CD1c-positive myeloid dendritic cell (primary cell): ENCODE results near the gene TFEB.
A peak's percentile ranks its signal among the peaks of the same experiment; 100 is the strongest.

ENCODE experiments used
- DNase-seq: peaks from one replicate; pipeline ENCODE4 v3.0.0-alpha.2; 2016; ENCODE audit errors: extremely low spot score

Gene TFEB

DNA sequence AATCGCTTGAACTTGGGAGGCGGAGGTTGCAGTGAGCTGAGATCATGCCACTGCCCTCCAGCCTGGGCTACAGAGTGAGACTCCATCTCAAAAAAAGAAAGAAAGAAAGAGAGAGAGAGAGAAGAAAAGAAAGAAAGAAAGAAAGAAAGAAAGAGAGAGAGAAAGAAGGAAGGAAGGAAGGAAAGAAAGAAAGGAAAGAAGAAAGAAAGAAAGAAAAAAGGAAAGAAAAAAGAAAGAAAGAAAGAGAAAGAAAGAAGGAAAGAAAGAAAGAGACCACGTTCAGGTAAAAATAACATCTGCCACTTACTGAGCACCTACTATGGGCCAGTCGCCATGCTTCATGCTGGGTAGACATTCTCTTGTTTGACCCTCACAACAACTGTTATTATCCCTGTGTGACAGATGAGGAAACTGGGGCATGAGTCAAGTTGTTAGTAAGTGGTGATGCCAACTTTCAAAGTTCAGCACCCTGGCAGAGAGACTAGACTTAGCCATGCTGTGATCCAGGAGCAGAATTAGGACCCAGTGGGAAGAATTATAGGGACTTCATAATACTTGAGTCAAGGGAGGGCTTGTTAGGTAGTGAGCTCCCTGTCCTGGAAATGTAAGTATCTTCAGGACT is 30.7 kb upstream of the TFEB start:
- DNase-seq: peak; percentile 5

- DNase-seq: peak; percentile 75
These were observed 28.1 kb upstream of the TFEB start for GRCh38 chr6:41763470-41763869.

DNA sequence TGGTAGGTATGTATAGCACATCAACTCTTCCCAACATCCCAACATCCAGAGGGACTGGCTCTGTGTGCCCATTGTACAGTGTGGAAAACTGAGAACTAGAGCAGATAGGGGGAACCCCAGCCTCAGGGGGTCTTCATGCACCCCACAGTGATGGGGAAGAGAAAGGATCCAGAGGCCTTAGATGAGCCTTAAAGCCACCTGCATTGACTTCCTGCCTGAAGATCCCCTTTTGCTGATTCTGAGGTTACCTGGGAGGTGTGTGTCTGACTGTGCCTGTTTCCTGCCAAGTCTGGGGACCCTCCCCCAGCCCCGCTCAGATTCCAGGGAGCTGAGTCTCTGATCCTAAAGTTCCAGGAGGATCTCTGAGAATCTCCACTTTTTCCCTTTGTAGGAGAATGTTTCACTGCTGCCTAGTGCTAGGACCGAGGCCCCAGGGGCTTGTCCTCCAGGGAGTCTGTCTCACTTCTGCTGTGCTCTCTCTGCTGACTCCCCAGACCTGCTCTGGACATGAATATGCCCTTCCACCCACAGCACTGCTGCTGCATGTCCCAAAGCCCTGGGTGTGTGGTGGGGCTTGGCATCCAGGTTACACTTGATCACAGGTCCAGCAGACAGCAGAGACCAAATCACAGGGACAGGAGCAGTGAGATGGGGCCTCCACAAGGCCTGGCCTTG is 24.6 kb upstream of the TFEB start:
- DNase-seq: no peak

- DNase-seq: no peak
These were observed 23.9 kb upstream of the TFEB start for GRCh38 chr6:41759106-41759904.

GRCh38 chr6:41758641-41759035 is 23.2 kb upstream of the TFEB start:
- no peak for DNase-seq

DNA sequence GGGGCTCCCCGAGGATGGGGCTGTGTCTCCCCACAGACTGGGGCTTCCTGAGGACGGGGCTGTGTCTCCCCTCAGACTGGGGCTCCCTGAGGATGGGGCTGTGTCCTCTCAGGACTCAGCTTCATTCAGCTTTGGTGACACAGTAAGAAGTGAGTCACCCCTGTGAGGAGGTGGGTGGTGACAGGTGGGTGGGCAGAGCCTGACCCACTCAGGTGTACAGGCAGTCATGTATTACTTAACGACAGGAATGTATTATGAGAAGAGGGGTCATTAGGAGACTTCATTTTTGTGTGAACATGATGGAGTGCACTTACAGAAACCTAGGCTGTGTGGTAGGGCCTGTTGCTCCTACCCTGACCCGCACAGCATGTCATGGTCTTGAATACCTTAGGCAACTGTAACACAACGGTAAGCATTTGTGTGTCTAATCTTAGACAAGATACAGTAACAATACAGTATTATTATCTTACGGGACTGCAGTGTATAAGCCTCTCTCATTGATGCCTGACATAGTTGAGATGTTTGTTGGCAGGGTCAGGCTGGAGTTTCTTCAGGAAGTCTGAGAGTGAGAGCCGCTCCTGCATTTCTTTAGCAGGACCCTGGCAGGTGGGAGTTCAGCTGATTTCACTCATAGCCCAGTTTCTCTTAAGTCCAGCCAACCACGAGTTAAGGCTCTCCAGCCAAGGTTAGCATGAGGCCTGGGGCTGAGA is 22.7 kb upstream of the TFEB start:
- no peak for DNase-seq

DNA sequence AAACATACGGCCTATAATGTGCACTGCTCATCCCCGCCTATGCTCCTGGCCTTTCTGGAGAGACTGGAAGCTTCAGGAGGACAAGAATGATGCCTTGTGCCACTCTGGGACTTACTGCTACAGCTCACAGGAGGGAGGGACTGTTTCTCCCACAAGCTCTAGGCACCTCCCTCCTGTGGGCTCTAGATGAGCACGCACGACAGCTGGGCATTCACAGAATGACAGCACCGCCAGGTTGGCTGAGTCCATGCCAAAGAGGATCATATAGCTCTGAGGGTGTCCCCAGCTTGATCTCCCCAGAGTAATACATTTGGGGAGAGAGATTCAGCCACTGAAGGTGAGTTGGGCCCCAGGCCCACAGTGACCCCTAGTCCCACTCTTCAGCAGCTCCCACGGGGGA is 21.9 kb upstream of the TFEB start:
- DNase-seq: no peak

- no peak for DNase-seq
These were observed 20.9 kb upstream of the TFEB start for GRCh38 chr6:41756354-41756753.

DNA sequence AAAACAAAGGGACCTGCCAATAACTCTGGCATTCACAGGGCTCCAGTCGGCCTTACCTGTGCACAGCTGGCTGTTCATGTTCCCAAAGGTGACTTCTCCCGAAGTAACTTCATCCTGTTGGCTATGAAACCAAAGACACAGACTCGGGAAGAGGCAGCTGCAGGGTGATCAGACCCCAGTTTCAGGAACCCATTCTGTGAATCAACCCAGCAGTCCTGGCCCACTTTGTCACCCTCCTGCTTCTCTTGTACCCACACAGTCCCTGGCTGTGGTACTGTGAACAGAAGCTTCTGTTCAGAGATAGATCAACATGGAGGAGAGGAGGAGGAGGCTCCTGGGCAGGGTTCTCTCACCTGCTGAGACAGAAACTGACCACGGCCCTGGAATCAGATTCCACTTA is 20.5 kb upstream of the TFEB start:
- DNase-seq: no peak

GRCh38 chr6:41750374-41750773 is 15.0 kb upstream of the TFEB start:
- DNase-seq: no peak

DNA sequence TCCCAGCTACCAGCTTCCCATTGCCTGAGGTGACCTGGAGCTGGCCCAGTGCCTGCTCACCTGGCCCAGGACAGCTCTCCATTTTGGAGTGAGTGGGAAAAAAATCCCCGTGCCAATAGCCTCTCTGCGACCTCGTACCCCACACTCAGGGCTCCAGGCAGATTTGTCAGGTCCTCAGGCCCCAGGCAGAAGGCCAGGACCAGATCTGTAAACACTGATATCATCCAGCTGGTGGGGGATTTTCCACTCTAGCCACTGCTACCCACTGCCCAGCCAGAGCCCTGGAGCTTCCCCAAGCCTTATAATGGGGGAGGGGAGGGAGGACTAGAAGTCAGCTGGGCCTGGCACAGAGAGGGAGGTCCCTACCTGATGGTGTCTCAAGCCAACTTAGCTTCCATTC is 13.1 kb upstream of the TFEB start:
- DNase-seq: no peak

GRCh38 chr6:41748102-41748477 is 12.7 kb upstream of the TFEB start:
- no peak for DNase-seq

DNA sequence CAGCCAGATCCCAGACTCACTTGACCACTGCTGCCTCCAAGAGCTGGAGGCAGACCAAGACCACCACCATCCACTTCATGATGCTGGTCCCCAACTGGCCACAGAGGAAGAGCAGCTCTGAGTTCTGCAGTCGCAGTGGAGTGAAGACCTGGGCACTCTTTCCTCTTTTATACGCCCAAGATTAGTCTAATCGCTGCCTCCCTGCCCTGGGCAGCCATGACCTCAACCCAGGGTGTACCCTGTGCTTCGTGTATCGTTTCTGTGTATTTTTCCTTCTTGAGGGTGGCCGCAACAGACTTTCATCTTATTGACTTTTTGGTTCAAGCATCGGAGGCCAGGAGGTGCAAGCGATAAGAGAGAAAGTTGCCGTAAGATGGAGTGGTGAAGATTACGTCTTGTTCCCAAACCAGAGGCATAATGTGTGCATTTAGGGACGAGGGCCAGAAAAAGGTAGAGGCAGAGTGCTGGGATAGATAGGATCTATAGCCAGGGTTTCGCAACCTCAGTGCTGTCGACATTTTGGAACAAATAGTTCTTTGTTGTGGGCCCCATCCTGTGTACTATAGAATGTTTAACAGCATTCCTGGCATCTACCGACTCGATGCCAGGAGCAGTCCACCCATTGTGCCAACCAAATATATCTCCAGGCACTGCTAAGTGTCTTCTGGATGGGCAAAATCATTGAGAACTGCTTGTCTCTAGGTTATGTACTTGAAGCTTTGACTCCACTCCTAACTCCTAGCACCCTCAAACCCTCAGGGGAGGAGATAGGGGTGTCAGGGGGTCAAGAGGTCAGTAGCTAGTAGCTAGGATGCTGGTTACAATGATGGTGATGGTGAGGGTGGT is 12.1 kb upstream of the TFEB start, which contains the start of gene PGC:
Gene PGC, minus strand, starts transcription at position 142 of the 846 bp plus-strand sequence. Its CDS starts 63 bp downstream, at position 79.
- DNase-seq: no peak

DNA sequence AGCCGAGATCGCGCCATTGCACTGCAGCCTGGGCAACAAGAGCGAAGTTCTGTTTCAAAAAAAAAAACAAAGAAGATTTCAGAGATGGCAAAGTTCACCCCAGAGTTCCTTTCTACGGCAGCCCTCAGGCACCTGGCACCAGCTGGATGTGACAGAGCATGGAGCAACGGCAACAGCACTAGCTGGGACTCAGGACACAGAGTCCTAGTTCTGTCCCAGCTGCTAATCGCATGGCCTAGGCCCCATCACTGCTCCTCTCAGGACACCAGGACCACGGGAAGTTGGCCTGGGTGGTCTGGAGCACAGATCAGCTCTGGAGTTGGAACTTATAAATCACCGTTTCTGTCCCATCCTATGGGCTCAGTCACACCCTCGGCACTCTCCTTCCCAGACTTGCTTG is 10.7 kb upstream of the TFEB start:
- no peak for DNase-seq

DNA sequence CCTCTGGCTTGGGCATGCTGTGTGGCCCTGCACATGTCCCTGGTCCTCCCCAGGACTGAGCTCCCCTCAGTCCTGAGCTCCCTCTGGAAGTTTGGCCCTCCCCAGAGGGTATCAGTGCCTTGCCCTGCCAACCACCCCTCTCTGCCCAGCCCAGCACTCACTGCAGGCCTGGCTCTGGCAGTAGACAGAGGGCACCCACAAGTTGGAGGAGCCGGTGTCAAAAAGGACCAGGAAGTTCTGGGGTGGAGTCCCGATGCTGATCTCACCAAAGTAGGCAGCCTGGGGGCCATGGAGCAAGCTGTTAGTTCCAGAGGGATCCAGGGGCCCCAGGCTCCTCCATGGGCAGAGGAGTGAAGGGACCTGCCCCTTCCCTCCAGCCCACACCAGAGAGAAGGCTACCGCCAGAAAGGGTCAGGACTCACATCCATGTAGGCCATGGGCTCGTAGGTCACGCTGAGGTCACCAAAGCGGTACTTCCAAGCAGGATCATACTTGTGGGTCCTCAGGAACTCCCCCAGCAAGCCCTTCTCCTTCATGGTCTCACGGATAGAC is 8.9 kb upstream of the TFEB start:
- DNase-seq: no peak

- DNase-seq: no peak
These were observed 8.2 kb upstream of the TFEB start for GRCh38 chr6:41743406-41744235.

DNA sequence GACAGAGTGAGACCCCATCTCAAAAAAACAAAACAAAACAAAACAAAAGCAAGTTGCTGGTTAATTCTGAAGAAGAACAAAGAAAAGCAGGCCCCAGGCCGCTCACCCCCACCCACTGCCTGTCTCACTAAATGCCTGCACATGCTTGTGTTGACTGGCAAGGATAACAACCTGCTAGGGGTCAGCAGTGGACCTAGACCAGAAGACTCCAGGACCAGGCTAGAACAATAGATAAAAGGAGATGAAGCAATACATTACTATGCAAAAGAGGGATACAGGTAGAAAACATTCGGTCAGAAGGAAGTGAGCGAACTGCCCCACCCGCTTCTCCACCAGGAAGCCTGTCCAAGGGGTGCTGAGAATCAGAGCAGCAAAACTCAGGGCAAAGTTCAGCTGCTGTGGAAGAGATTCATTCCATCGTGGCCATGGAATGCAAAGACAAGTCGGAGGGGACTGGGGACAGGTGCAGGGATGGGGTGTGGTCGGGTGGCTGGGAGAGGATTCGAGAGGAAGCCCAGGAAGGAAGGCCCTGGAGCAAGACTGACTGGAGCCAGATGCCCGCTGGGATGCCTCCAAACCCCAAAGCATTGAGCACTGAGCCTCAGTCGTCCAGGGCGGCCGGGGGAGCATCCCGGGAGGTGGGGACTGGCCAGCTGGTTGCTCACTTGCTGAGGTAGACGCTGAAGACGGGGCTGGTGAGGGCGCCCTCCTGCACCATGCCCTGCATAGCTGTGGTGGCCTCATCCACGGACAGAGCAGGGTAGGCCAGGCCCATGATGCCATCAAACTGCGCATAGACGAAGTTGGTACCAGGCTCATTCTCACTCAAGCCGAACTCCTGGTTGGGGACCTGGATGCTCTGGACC is 6.5 kb upstream of the TFEB start:
- no peak for DNase-seq

DNA sequence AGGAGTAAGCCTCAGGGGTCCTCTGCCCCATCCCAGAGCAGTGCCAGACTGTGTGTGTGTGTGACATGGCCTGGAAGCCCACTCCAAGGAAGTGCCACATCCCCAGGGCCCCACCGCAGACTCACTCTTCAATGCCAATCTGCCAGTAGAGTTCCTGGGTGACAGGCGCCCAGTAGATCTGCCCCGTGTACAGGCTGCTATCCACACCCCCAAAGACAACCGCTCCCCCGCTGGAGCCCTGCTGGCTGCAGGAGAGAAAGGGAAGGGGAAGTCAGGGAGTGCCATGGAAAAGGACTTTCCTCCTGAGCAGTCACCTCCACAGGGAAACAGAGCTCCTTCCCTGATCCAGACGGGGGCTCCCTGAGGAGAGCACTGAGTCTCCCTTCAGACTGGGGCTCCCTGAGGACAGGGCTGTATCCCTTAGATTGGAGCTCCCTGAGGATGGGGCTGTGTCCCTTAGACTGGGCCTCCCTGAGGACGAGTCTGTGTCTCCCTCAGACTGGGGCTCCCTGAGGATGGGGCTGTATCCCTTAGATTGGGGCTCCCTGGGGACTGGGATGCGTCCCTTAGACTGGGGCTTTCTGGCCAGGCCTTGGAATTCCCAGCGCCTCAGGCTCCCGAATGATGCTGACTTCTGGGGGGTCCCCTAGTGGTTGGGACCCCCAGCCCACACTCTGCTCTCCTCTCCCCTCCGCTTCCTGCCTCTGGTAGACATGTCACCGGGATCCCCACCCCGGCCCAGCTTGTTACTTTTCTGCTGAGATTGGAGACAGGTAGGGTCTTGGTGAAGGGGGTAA is 5.2 kb upstream of the TFEB start:
- DNase-seq: no peak
